H1 (cell line): ENCODE measurements around the gene EIF4ENIF1. TPM values are rescaled to one million over a fixed set of nuclear protein-coding genes. Genes with fewer than 3 reads are reported as not detected.

Experiments
- BRCA1 ChIP-seq: IDR thresholded peaks from 2 replicates; pipeline ENCODE4 v1.6.1; 2012; ENCODE audit warnings: low read depth, low read length, improper control_type of control experiment
- CBX8 ChIP-seq: fragments of 300-800, 300-1000 bp; sonication (generic); IDR thresholded peaks from 2 replicates; pipeline ENCODE4 v1.7.1; 2016; ENCODE audit warnings: low read depth, low read length, borderline replicate concordance
- CHD2 ChIP-seq: IDR thresholded peaks from 2 replicates; pipeline ENCODE4 v1.6.1; 2012; ENCODE audit warnings: low read length, improper control_type of control experiment
- EGR1 ChIP-seq: IDR thresholded peaks from 2 replicates; pipeline ENCODE4 v1.6.1; 2011; ENCODE audit warnings: low read depth, low read length, borderline replicate concordance
- GTF2F1 ChIP-seq: IDR thresholded peaks from 2 replicates; pipeline ENCODE4 v1.6.1; 2012; ENCODE audit warnings: low read depth, low read length, improper control_type of control experiment, borderline replicate concordance
- HDAC6 ChIP-seq: IDR thresholded peaks from one replicate; pipeline ENCODE4 v1.7.1; 2012; ENCODE audit warnings: low read depth, mild to moderate bottlenecking, inconsistent platforms, low read length, moderate library complexity
- POLR2A ChIP-seq, 2 experiments: IDR thresholded peaks; 1 replicate in 1 of 2; 2 replicates in 1 of 2; pipeline ENCODE4 v1.6.1; 2011; ENCODE audit warnings: low read depth in 2 of 2, low read length in 2 of 2, mild to moderate bottlenecking in 2 of 2; ENCODE audit errors: control extremely low read depth in 1 of 2
- RAD21 ChIP-seq, 2 experiments: IDR thresholded peaks in 1 of 2; conservative IDR thresholded peaks in 1 of 2; 2 replicates each; pipeline ENCODE4 v1.6.1; 2011; ENCODE audit warnings: low read depth in 2 of 2, low read length in 2 of 2, improper control_type of control experiment in 1 of 2, inconsistent platforms in 1 of 2, mild to moderate bottlenecking in 1 of 2, moderate library complexity in 1 of 2
- RBBP5 ChIP-seq: IDR thresholded peaks from 2 replicates; pipeline ENCODE4 v1.7.1; 2012; ENCODE audit warnings: low read depth, mild to moderate bottlenecking, inconsistent platforms, low read length, moderate library complexity, borderline replicate concordance
- polyA plus RNA-seq, 7 experiments: library from polyadenylated mRNA; depleted of rRNA in 3 of 7; stranded (reverse) in 5 of 7; unstranded in 2 of 7; fragments of >200 nt in 5 of 7; fragments of 200-250 nt in 2 of 7; gene quantifications; 1 replicate in 5 of 7; 2 replicates in 1 of 7; 4 replicates in 1 of 7; pipeline versions ENCODE4 v1.2.1 to v1.2.3, GENCODE V29; 2011 to 2013; ENCODE audit warnings: missing spikeins in 2 of 7, mixed read lengths in 2 of 7
- total RNA-seq: library from RNA; stranded (reverse); fragmentation: NEBNext Ultra II Directional; extraction: Animal tissue kit (Norgen Biotek cat#: 25700); gene quantifications from 2 replicates; pipeline ENCODE4 v1.2.1, GENCODE V29; 2021
- TF ChIP-seq, protein P1 (sequence below): fragments of 300-600 bp; sonication (generic); IDR thresholded peaks from 2 replicates; pipeline ENCODE4 v1.7.1; 2012; ENCODE audit warnings: low read length, moderate library complexity, mild to moderate bottlenecking, inconsistent platforms; ENCODE audit not compliant: insufficient replicate concordance

Gene EIF4ENIF1
- total and polyA plus RNA-seq, 2 of the 8 experiments (the other 6 are each of a cell fraction or from before 2014, with no cell fraction given) = 21.9 to 23.6 TPM

DNA sequence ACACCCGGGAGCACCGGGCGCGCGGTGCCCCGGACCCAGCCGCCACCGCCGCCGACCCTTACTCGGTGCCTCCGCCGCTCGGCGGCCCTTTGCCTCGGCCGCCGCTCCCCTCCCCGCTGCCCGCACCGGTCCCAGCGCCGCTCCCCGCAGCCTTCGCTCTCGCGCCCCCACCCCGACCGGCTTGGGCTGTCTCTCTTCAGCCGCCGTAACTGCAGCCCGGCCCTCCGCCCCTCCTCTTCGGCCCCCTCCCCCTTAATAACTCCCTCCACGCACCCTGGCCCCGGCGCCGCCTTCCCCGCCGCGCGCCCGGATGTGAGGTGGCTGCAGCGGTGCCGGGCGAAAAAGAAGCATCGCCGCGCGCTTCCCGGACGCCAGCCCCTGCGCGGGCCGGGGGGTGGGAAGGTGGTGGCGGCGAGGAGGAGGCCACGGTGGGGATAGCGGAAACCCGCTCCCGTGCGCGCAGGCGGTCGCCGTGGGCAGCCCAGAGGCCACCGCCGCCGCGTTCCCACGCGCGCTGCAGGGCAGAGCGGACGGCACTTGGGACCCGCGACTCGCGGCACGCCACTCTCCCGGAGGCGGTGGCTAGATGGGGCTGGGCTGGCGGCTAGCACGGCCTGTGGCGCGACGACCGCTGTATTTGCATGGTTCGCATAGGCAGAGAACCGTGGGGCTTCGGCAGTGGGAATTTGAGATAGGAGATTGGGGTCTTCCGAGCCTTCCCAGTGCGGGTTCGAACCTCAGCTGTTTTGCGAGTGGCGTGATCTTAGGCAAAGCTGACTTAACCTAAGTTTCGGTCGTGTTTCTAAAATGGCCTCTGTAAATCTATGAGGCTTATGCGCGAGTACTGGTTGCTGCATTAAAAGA is at the start of gene EIF4ENIF1 (continued):
- TF ChIP-seq, protein P1, sequence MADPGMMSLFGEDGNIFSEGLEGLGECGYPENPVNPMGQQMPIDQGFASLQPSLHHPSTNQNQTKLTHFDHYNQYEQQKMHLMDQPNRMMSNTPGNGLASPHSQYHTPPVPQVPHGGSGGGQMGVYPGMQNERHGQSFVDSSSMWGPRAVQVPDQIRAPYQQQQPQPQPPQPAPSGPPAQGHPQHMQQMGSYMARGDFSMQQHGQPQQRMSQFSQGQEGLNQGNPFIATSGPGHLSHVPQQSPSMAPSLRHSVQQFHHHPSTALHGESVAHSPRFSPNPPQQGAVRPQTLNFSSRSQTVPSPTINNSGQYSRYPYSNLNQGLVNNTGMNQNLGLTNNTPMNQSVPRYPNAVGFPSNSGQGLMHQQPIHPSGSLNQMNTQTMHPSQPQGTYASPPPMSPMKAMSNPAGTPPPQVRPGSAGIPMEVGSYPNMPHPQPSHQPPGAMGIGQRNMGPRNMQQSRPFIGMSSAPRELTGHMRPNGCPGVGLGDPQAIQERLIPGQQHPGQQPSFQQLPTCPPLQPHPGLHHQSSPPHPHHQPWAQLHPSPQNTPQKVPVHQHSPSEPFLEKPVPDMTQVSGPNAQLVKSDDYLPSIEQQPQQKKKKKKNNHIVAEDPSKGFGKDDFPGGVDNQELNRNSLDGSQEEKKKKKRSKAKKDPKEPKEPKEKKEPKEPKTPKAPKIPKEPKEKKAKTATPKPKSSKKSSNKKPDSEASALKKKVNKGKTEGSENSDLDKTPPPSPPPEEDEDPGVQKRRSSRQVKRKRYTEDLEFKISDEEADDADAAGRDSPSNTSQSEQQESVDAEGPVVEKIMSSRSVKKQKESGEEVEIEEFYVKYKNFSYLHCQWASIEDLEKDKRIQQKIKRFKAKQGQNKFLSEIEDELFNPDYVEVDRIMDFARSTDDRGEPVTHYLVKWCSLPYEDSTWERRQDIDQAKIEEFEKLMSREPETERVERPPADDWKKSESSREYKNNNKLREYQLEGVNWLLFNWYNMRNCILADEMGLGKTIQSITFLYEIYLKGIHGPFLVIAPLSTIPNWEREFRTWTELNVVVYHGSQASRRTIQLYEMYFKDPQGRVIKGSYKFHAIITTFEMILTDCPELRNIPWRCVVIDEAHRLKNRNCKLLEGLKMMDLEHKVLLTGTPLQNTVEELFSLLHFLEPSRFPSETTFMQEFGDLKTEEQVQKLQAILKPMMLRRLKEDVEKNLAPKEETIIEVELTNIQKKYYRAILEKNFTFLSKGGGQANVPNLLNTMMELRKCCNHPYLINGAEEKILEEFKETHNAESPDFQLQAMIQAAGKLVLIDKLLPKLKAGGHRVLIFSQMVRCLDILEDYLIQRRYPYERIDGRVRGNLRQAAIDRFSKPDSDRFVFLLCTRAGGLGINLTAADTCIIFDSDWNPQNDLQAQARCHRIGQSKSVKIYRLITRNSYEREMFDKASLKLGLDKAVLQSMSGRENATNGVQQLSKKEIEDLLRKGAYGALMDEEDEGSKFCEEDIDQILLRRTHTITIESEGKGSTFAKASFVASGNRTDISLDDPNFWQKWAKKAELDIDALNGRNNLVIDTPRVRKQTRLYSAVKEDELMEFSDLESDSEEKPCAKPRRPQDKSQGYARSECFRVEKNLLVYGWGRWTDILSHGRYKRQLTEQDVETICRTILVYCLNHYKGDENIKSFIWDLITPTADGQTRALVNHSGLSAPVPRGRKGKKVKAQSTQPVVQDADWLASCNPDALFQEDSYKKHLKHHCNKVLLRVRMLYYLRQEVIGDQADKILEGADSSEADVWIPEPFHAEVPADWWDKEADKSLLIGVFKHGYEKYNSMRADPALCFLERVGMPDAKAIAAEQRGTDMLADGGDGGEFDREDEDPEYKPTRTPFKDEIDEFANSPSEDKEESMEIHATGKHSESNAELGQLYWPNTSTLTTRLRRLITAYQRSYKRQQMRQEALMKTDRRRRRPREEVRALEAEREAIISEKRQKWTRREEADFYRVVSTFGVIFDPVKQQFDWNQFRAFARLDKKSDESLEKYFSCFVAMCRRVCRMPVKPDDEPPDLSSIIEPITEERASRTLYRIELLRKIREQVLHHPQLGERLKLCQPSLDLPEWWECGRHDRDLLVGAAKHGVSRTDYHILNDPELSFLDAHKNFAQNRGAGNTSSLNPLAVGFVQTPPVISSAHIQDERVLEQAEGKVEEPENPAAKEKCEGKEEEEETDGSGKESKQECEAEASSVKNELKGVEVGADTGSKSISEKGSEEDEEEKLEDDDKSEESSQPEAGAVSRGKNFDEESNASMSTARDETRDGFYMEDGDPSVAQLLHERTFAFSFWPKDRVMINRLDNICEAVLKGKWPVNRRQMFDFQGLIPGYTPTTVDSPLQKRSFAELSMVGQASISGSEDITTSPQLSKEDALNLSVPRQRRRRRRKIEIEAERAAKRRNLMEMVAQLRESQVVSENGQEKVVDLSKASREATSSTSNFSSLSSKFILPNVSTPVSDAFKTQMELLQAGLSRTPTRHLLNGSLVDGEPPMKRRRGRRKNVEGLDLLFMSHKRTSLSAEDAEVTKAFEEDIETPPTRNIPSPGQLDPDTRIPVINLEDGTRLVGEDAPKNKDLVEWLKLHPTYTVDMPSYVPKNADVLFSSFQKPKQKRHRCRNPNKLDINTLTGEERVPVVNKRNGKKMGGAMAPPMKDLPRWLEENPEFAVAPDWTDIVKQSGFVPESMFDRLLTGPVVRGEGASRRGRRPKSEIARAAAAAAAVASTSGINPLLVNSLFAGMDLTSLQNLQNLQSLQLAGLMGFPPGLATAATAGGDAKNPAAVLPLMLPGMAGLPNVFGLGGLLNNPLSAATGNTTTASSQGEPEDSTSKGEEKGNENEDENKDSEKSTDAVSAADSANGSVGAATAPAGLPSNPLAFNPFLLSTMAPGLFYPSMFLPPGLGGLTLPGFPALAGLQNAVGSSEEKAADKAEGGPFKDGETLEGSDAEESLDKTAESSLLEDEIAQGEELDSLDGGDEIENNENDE = no peak
- peak; percentile 58; the same call in 1 of the 2 replicates for TF ChIP-seq RBBP5
- no peak for TF ChIP-seq GTF2F1
- TF ChIP-seq HDAC6 = no peak
- TF ChIP-seq CHD2 = no peak
- TF ChIP-seq RAD21 (IDR thresholded peaks at IDR 0.05 in 1 of 2, conservative IDR thresholded peaks at IDR 0.05 in 1 of 2; ENCODE audit: low read depth in 2 of 2, low read length in 2 of 2) = no peak
- no peak for TF ChIP-seq EGR1
- TF ChIP-seq CBX8 = no peak
- no peak for TF ChIP-seq POLR2A (IDR thresholded peaks at IDR 0.05; ENCODE audit: control extremely low read depth in 1 of 2, low read depth in 2 of 2, low read length in 2 of 2)
- no peak for TF ChIP-seq BRCA1
